Mesendoderm (in vitro differentiated cells): ENCODE results near the gene NR4A3.

Source experiments
- DNase-seq: peaks from one replicate; pipeline ENCODE4 v3.0.0; 2013
- H2AK5ac ChIP-seq: 2 replicates; pipeline ENCODE4 v1.6.1; 2013; ENCODE audit warnings: low read length, inconsistent platforms
- H2BK120ac ChIP-seq: 2 replicates; pipeline ENCODE4 v1.6.1; 2013; ENCODE audit warnings: low read depth, mild to moderate bottlenecking, low read length, moderate library complexity, mixed read lengths
- H2BK15ac ChIP-seq: replicated peaks from 2 replicates; pipeline ENCODE4 v1.6.1; 2013; ENCODE audit warnings: low read depth, mild to moderate bottlenecking, moderate library complexity
- H2BK5ac ChIP-seq: 2 replicates; pipeline ENCODE4 v1.6.1; 2013; ENCODE audit warnings: low read length, inconsistent platforms
- H3K18ac ChIP-seq: 2 replicates; pipeline ENCODE4 v1.6.1; 2013; ENCODE audit warnings: mild to moderate bottlenecking, low read length, mixed read lengths
- H3K23ac ChIP-seq: one replicate; pipeline ENCODE4 v1.6.1; 2013; ENCODE audit warnings: low read length
- H3K27ac ChIP-seq: 2 replicates; pipeline ENCODE4 v1.5.1; 2013; ENCODE audit warnings: low read depth, mild to moderate bottlenecking, inconsistent platforms, low read length, moderate library complexity
- H3K27me3 ChIP-seq: 2 replicates; pipeline ENCODE4 v1.6.1; 2013; ENCODE audit warnings: low read length, control low read depth, mild to moderate bottlenecking, inconsistent platforms; ENCODE audit not compliant: insufficient read depth, poor library complexity
- H3K36me3 ChIP-seq: 2 replicates; pipeline ENCODE4 v1.6.1; 2013; ENCODE audit warnings: low read length, inconsistent platforms; ENCODE audit not compliant: control insufficient read depth, insufficient read depth
- H3K4ac ChIP-seq: one replicate; pipeline ENCODE4 v1.6.1; 2013; ENCODE audit warnings: low read depth, mild to moderate bottlenecking, low read length, moderate library complexity
- H3K4me1 ChIP-seq: 2 replicates; pipeline ENCODE4 v1.6.1; 2013; ENCODE audit warnings: low read depth, low read length, inconsistent platforms; ENCODE audit not compliant: control insufficient read depth
- H3K4me2 ChIP-seq: 2 replicates; pipeline ENCODE4 v1.6.1; 2013; ENCODE audit warnings: low read length
- H3K4me3 ChIP-seq: 2 replicates; pipeline ENCODE4 v1.5.1; 2013; ENCODE audit warnings: mild to moderate bottlenecking, low read length
- H3K56ac ChIP-seq: one replicate; pipeline ENCODE4 v1.6.1; 2013; ENCODE audit warnings: low read length
- H3K79me1 ChIP-seq: 2 replicates; pipeline ENCODE4 v1.6.1; 2013; ENCODE audit warnings: low read length, inconsistent platforms
- H3K79me2 ChIP-seq: 2 replicates; pipeline ENCODE4 v1.6.1; 2013; ENCODE audit warnings: mild to moderate bottlenecking, low read length; ENCODE audit not compliant: control insufficient read depth, insufficient read depth
- H3K9ac ChIP-seq: 2 replicates; pipeline ENCODE4 v1.6.1; 2013; ENCODE audit warnings: low read length, inconsistent platforms
- H4K5ac ChIP-seq: one replicate; pipeline ENCODE4 v1.6.1; 2013; ENCODE audit warnings: low read length
- H4K8ac ChIP-seq: one replicate; pipeline ENCODE4 v1.6.1; 2013; ENCODE audit warnings: low read depth, mild to moderate bottlenecking, control low read depth, low read length, moderate library complexity
- WGBS: extraction: QIAGEN DNeasy Blood & Tissue Kit; methylation state at CpG from one replicate; pipeline ENCODE4 v1.1.7; 2013; ENCODE audit warnings: low lambda C conversion rate, missing lambda C conversion rate; ENCODE audit not compliant: insufficient coverage; ENCODE audit errors: extremely low coverage; 5-methylcytosine and 5-hydroxymethylcytosine counted together

NR4A3 gene

DNA sequence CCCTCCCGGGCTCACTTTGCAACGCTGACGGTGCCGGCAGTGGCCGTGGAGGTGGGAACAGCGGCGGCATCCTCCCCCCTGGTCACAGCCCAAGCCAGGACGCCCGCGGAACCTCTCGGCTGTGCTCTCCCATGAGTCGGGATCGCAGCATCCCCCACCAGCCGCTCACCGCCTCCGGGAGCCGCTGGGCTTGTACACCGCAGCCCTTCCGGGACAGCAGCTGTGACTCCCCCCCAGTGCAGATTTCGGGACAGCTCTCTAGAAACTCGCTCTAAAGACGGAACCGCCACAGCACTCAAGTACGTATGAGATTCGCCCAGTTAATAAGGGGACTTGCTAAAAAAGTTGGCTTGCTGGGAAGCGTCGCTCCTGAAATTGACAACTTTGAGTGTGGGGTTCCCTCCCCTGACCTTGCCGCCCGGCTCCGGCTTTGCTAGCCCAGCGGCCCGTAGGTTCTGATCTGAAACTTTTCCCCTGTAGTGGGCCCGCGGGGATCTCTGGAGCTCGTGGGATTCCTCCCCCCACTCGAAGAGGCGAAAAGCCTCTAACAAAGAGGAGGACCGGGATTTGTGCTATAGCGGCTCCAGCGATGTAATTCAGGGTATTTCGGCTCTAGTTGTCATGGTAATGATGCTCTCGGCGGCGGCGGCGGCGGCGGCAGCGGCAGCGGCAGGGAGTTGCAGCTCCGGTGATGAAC, 572 bp downstream of the NR4A3 start:
- Histone ChIP-seq H3K23ac (no peak overlapping the region), H3K79me1 (no peaks in the 10 kb centered on the region), H3K4ac (no peak overlapping the region), H3K27me3 (peaks cover 40% of the 10 kb centered on the region), H4K8ac (no peak overlapping the region), H3K56ac (peak overlapping the region; percentile 73), H3K4me2 (peak overlapping the region; percentile 86), H3K18ac (no peak overlapping the region), H2AK5ac (no peak overlapping the region), H2BK120ac (no peak overlapping the region), H4K5ac (no peak overlapping the region), H3K79me2 (no peaks in the 10 kb centered on the region), H2BK5ac (no peak overlapping the region), H2BK15ac (no peak overlapping the region), H3K9ac (peak overlapping the region; percentile 59), H3K4me1 (peaks cover 11% of the 10 kb centered on the region), H3K4me3 (peak overlapping the region; percentile 62), H3K27ac (no peak overlapping the region), H3K36me3 (no peaks in the 10 kb centered on the region)
- no CpG with 5 or more reads among the region's 51 CpGs for WGBS
- no peak for DNase-seq

DNA sequence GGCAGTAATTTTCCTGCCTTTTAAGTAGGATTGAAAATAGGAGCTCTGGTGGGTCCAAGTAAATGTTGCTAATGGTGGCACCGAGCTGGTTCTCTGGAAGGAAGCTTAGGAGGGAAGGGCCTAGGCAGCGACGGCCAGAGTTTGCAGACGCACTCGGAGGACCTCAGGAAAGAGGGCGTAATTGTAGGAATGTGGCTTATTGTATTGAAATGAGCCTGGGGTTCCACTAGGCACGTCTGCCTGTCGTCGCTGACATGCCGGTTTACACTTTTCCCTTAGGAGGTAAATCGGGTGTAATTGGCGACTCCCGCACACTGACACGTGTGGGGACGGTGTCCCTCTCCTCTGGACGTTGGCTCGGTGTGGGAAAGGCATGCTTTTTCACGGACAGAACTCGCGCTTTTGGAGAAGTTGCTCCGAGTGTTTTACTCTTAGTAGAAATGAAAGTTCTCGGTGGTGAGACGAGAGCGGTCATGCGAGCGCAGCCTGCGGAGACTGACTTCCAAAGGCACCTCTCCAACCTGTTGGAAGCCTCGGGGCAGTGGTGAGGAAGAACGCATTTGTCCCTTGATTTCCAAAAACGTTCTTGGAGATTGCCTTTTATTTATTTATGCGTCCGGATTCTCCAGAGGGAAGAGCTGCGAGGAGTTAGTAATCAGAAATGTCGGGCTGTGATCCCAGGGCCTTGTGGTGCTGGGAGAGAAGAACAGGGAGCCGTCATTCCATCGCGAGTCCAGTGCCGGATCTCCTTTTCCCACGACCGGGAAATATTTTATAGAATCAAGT, 1.3 kb downstream of the NR4A3 start:
- Histone ChIP-seq H3K4ac (no peak overlapping the region), H4K8ac (no peak overlapping the region), H3K56ac (peak overlapping the region; percentile 11), H3K18ac (no peak overlapping the region), H3K27me3 (peaks cover 47% of the 10 kb centered on the region), H3K9ac (no peak overlapping the region), H2AK5ac (no peak overlapping the region), H4K5ac (no peak overlapping the region), H3K4me2 (peak overlapping the region; percentile 22), H3K79me1 (no peaks in the 10 kb centered on the region), H3K79me2 (no peaks in the 10 kb centered on the region), H3K4me1 (peaks cover 13% of the 10 kb centered on the region), H3K27ac (no peak overlapping the region), H3K23ac (no peak overlapping the region), H2BK15ac (no peak overlapping the region), H2BK120ac (no peak overlapping the region), H3K36me3 (no peaks in the 10 kb centered on the region), H3K4me3 (no peak overlapping the region), H2BK5ac (no peak overlapping the region)
- WGBS, result no CpG with 5 or more reads among the region's 40 CpGs
- DNase-seq, result peak; percentile 89

- Histone ChIP-seq H2BK5ac (no peak overlapping the region), H3K79me1 (no peaks in the 10 kb centered on the region), H3K23ac (no peak overlapping the region), H2AK5ac (no peak overlapping the region), H2BK15ac (no peak overlapping the region), H3K36me3 (no peaks in the 10 kb centered on the region), H3K18ac (no peak overlapping the region), H2BK120ac (no peak overlapping the region), H3K56ac (peak overlapping the region; percentile 49), H3K4me2 (peak overlapping the region; percentile 25), H3K27me3 (peaks cover 48% of the 10 kb centered on the region), H3K4me1 (peaks cover 9% of the 10 kb centered on the region), H3K4ac (no peak overlapping the region), H3K27ac (no peak overlapping the region), H3K9ac (peak overlapping the region; percentile 32), H3K79me2 (no peaks in the 10 kb centered on the region), H4K8ac (no peak overlapping the region), H3K4me3 (no peak overlapping the region), H4K5ac (no peak overlapping the region)
- peak; percentile 37 for DNase-seq
- no CpG with 5 or more reads among the region's 47 CpGs for WGBS
Measured at GRCh38 chr9:99823681-99824377, 2.1 kb downstream of the NR4A3 start.

DNA sequence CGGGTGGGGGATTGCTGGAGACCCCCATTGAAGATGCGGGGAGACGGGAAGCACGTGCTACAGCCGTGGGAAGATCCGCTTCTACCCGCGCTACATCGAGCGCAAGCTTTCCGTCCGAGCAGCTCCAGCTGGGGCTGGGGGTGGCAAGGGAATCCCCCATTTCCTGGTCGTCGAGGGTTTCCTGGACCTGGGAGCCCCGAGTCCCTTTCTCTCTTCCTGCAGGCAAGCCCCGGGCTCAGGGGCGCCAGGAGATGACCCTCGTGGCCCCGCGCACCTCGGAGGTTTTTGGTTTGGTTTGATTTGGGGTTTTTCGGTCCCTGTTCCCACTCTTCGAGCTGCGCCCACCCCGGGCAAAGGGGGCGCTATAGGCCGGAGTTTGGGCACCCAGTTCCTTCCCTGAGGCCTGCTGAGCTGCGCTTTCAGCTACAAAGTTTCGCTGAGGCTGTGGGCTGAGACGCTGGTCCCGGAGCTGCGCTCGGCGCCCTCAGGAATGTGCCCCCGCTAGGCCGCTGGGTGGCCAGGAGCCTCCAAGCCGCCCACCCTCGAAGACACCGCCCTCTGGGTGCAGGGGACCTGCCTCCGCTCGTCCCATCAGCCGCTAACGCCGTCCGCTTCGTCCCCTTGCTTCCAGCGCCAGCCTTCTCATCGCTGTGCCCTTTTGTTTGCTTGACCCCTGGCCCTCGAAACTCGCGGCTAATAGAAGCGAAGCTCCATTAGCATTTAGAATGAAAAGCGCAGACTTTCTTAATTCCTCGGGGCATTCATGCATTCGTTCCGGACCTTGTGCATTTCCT, 2.9 kb downstream of the NR4A3 start:
- H3K27me3 ChIP-seq, result peaks cover 55% of the 10 kb centered on the region
- H2BK5ac ChIP-seq, result no peak overlapping the region
- no peak overlapping the region for H3K27ac ChIP-seq
- H3K4ac ChIP-seq, result no peak overlapping the region
- H4K8ac ChIP-seq, result no peak overlapping the region
- peak; percentile 78 for DNase-seq
- H3K4me2 ChIP-seq, result peak overlapping the region; percentile 61
- H3K9ac ChIP-seq, result peak overlapping the region; percentile 58
- H4K5ac ChIP-seq, result no peak overlapping the region
- H3K18ac ChIP-seq, result no peak overlapping the region
- H3K36me3 ChIP-seq, result no peaks in the 10 kb centered on the region
- no peak overlapping the region for H2BK120ac ChIP-seq
- no peak overlapping the region for H3K4me3 ChIP-seq
- no peak overlapping the region for H3K23ac ChIP-seq
- peak overlapping the region; percentile 29 for H3K56ac ChIP-seq
- H3K79me2 ChIP-seq, result no peaks in the 10 kb centered on the region
- no peak overlapping the region for H2AK5ac ChIP-seq
- WGBS, result no CpG with 5 or more reads among the region's 56 CpGs
- H3K79me1 ChIP-seq, result no peaks in the 10 kb centered on the region
- H2BK15ac ChIP-seq, result no peak overlapping the region
- peaks cover 9% of the 10 kb centered on the region for H3K4me1 ChIP-seq

GRCh38 chr9:99825172-99826046, 3.7 kb downstream of the NR4A3 start:
- Histone ChIP-seq H3K4me3 (no peak overlapping the region), H3K18ac (no peak overlapping the region)

More at GRCh38 chr9:99825172-99826046, 3.7 kb downstream of the NR4A3 start:
- H4K5ac ChIP-seq, result no peak overlapping the region
- no peak overlapping the region for H3K4ac ChIP-seq
- no peaks in the 10 kb centered on the region for H3K79me2 ChIP-seq
- no peaks in the 10 kb centered on the region for H3K36me3 ChIP-seq
- H4K8ac ChIP-seq, result no peak overlapping the region
- no peak overlapping the region for H3K27ac ChIP-seq
- no peak overlapping the region for H2BK5ac ChIP-seq
- no peaks in the 10 kb centered on the region for H3K79me1 ChIP-seq
- no peak overlapping the region for H2BK120ac ChIP-seq
- H3K23ac ChIP-seq, result no peak overlapping the region
- H3K9ac ChIP-seq, result no peak overlapping the region
- no peak overlapping the region for H2BK15ac ChIP-seq
- H3K56ac ChIP-seq, result peak overlapping the region; percentile 57
- H3K27me3 ChIP-seq, result peaks cover 60% of the 10 kb centered on the region
- no CpG with 5 or more reads among the region's 44 CpGs for WGBS
- no peak for DNase-seq
- H3K4me2 ChIP-seq, result peak overlapping the region; percentile 61
- H3K4me1 ChIP-seq, result peaks cover 9% of the 10 kb centered on the region
- no peak overlapping the region for H2AK5ac ChIP-seq
